PFSK-1 (cell line): ENCODE measurements around the gene ADAMTS2.

ENCODE experiments used
- FOXP2 ChIP-seq: optimal IDR thresholded peaks from 2 replicates; pipeline ENCODE3; 2011; ENCODE audit warnings: borderline replicate concordance, control low read depth, inconsistent platforms; ENCODE audit not compliant: insufficient read depth; ENCODE audit errors: extremely low read length, extremely low read depth
- POLR2AphosphoS5 ChIP-seq: IDR thresholded peaks from 2 replicates; pipeline ENCODE4 v1.6.1; 2012; ENCODE audit warnings: low read depth, mild to moderate bottlenecking, control low read depth, low read length, moderate library complexity
- SIN3A ChIP-seq: IDR thresholded peaks from 2 replicates; pipeline ENCODE4 v1.6.1; 2012; ENCODE audit warnings: mild to moderate bottlenecking, low read length, moderate library complexity, borderline replicate concordance; ENCODE audit not compliant: insufficient read depth
- TAF1 ChIP-seq: IDR thresholded peaks from 2 replicates; pipeline ENCODE4 v1.6.1; 2012; ENCODE audit warnings: low read length, control low read depth, borderline replicate concordance; ENCODE audit not compliant: insufficient read depth
- TF ChIP-seq, protein P1 (sequence below), 2 experiments: IDR thresholded peaks; 2 replicates each; pipeline versions ENCODE4 v1.6.1 to v1.8.0; 2011 to 2012; ENCODE audit warnings: low read depth in 2 of 2, low read length in 2 of 2, control low read depth in 1 of 2, inconsistent platforms in 1 of 2, mild to moderate bottlenecking in 1 of 2, moderate library complexity in 1 of 2; ENCODE audit not compliant: insufficient read depth in 1 of 2

The ADAMTS2 gene

GRCh38 chr5:179170606-179171005, 174.7 kb downstream of the ADAMTS2 start:
- TF ChIP-seq FOXP2 (no peak), POLR2AphosphoS5 (no peak), SIN3A (no peak), TAF1 (no peak)
- TF ChIP-seq, protein P1, sequence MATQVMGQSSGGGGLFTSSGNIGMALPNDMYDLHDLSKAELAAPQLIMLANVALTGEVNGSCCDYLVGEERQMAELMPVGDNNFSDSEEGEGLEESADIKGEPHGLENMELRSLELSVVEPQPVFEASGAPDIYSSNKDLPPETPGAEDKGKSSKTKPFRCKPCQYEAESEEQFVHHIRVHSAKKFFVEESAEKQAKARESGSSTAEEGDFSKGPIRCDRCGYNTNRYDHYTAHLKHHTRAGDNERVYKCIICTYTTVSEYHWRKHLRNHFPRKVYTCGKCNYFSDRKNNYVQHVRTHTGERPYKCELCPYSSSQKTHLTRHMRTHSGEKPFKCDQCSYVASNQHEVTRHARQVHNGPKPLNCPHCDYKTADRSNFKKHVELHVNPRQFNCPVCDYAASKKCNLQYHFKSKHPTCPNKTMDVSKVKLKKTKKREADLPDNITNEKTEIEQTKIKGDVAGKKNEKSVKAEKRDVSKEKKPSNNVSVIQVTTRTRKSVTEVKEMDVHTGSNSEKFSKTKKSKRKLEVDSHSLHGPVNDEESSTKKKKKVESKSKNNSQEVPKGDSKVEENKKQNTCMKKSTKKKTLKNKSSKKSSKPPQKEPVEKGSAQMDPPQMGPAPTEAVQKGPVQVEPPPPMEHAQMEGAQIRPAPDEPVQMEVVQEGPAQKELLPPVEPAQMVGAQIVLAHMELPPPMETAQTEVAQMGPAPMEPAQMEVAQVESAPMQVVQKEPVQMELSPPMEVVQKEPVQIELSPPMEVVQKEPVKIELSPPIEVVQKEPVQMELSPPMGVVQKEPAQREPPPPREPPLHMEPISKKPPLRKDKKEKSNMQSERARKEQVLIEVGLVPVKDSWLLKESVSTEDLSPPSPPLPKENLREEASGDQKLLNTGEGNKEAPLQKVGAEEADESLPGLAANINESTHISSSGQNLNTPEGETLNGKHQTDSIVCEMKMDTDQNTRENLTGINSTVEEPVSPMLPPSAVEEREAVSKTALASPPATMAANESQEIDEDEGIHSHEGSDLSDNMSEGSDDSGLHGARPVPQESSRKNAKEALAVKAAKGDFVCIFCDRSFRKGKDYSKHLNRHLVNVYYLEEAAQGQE (IDR thresholded peaks at IDR 0.05; ENCODE audit: insufficient read depth in 1 of 2, low read depth in 2 of 2, low read length in 2 of 2) = no peak

DNA sequence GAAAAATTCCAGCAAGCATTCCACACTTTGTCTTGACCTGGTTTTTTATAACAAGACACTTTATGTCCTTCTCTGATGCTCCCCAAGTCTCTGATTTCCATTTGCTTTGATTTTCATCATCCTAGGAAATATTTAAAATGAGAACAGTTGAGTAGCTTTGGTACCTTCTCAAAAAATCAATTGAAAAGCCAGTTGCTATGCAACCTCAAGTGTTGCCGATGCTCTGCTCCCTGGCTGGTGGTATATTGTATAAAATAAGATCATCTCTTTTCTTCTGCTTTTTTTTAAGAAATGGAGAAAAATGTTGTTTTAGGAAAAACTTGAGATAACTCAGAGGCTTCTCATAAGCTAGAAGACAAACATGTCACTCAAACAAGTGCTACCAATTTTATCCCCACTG, 175.4 kb downstream of the ADAMTS2 start:
- TF ChIP-seq, protein P1 (IDR thresholded peaks at IDR 0.05; ENCODE audit: insufficient read depth in 1 of 2, low read depth in 2 of 2, low read length in 2 of 2) = no peak
- no peak for TF ChIP-seq POLR2AphosphoS5
- no peak for TF ChIP-seq TAF1
- TF ChIP-seq SIN3A = no peak
- TF ChIP-seq FOXP2 = no peak

- TF ChIP-seq TAF1 = no peak
Measured at GRCh38 chr5:179168664-179169063, 176.6 kb downstream of the ADAMTS2 start.

DNA sequence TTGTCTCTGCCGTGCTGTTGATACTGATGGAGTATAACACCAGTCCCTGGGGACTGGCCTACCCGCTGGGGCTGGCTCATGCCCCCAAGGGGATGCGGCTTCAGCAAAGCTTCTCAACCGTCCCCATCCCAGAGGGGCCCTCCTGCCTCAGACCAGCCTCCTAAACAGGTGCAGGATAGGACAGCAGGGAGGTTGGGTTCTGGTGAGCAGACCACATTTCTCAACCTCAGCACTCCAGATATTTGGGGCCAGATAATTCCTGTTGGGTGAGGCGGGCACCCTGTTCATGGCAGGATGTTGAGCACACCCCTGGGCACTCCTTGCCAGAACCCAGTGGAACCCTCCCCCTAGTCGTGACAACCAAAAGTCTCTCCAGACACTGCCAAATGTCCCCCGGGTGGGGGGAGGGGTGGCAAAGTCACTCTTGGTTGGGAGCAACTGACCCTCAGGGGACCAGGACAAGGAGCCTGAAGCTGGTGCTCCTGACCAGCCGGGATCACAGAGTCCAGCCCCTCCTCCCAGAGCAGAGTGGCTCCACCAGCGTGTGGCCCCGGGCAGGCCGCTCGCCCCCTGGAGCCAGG, 177.3 kb downstream of the ADAMTS2 start:
- no peak for TF ChIP-seq POLR2AphosphoS5

DNA sequence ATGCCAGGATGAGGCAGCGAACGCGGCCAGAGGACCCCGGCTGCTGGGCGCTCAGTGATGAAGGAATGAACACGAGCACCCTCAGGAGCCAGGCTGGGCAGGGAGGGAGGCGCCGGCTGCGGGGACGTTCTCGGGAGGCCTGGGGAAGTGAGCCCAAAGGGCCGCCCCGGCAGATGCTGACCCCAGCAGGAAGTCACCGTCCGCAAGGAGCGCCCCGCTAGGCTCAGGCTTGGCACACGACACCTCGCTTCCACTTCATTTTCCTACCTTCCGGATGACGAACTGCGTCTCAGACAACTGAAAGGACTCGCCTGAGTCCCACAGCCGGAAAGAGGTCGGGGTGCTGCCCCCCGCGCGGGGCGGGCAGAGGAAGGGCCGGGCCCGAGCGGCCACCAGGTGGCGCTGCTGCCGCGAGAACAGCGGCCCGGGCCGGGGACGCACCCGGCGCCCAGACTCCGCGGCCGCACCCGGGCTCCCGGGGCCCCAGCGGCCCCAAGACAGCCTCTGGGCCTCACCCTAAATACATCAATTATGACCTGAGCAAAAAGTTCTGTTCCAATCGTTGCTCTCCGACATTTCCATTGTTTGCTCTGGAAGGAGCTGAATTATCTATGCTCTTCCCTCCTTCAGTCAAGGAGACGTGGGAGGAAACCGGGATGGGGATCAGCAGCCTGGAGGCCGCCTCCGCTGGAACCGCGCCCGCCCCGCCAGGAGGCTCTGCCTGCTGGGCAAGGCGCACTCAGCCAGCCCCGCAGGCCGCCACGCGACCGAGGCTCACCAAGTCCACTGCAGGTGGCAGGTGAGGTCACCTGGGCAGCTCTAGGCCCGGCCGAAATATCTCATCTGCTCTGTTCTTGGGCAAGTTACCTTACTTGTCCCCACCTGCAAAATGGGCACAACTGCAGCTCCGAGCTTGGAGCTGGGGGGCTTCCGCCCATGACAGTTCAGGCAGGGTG, 178.1 kb downstream of the ADAMTS2 start:
- TF ChIP-seq TAF1 (no peak), SIN3A (no peak), POLR2AphosphoS5 (no peak), FOXP2 (no peak)
- TF ChIP-seq, protein P1 (IDR thresholded peaks at IDR 0.05; ENCODE audit: insufficient read depth in 1 of 2, low read depth in 2 of 2, low read length in 2 of 2) = no peak
